ENCODE results near the gene PIGO.

PIGO gene

DNA sequence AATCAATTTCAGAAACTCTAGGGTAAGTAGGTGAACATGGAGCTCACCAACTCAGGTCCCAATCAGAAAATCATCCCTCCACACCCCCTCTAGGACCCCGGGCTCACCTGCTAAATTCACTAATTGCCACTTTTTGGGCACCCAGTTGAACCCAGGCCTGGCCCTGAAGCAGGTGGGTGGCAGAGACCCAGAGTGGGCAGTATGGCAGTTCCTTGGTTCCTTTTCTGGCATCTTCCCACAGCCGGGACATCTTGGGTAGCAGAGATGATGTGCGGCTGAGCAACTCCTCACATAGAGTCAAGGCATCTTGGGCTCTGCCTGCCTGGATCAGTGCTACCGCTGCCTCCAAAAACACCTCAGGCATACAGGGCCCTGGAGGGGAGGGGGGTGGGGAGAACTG, 21.0 kb downstream of the PIGO start:
- no peak for DNase-seq (ENCODE audit: low read depth in 1 of 2, low spot score in 1 of 2)
- no peak overlapping the region for H3K4me3 ChIP-seq (replicated peaks; ENCODE audit: insufficient read depth, low read length)
- no peaks in the 10 kb centered on the region for H3K27me3 ChIP-seq (ENCODE audit: insufficient read depth, poor library complexity, severe bottlenecking)
- no peak overlapping the region for H3K27ac ChIP-seq (replicated peaks)
- no peak for TF ChIP-seq GABPA (IDR thresholded peaks at IDR 0.05; ENCODE audit: low read depth)
- TF ChIP-seq POLR2AphosphoS5 (IDR thresholded peaks at IDR 0.05; ENCODE audit: low read depth): no peak
- TF ChIP-seq, protein P1, sequence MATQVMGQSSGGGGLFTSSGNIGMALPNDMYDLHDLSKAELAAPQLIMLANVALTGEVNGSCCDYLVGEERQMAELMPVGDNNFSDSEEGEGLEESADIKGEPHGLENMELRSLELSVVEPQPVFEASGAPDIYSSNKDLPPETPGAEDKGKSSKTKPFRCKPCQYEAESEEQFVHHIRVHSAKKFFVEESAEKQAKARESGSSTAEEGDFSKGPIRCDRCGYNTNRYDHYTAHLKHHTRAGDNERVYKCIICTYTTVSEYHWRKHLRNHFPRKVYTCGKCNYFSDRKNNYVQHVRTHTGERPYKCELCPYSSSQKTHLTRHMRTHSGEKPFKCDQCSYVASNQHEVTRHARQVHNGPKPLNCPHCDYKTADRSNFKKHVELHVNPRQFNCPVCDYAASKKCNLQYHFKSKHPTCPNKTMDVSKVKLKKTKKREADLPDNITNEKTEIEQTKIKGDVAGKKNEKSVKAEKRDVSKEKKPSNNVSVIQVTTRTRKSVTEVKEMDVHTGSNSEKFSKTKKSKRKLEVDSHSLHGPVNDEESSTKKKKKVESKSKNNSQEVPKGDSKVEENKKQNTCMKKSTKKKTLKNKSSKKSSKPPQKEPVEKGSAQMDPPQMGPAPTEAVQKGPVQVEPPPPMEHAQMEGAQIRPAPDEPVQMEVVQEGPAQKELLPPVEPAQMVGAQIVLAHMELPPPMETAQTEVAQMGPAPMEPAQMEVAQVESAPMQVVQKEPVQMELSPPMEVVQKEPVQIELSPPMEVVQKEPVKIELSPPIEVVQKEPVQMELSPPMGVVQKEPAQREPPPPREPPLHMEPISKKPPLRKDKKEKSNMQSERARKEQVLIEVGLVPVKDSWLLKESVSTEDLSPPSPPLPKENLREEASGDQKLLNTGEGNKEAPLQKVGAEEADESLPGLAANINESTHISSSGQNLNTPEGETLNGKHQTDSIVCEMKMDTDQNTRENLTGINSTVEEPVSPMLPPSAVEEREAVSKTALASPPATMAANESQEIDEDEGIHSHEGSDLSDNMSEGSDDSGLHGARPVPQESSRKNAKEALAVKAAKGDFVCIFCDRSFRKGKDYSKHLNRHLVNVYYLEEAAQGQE (IDR thresholded peaks at IDR 0.05; ENCODE audit: insufficient replicate concordance, low read depth): no peak
- TF ChIP-seq, protein P2, sequence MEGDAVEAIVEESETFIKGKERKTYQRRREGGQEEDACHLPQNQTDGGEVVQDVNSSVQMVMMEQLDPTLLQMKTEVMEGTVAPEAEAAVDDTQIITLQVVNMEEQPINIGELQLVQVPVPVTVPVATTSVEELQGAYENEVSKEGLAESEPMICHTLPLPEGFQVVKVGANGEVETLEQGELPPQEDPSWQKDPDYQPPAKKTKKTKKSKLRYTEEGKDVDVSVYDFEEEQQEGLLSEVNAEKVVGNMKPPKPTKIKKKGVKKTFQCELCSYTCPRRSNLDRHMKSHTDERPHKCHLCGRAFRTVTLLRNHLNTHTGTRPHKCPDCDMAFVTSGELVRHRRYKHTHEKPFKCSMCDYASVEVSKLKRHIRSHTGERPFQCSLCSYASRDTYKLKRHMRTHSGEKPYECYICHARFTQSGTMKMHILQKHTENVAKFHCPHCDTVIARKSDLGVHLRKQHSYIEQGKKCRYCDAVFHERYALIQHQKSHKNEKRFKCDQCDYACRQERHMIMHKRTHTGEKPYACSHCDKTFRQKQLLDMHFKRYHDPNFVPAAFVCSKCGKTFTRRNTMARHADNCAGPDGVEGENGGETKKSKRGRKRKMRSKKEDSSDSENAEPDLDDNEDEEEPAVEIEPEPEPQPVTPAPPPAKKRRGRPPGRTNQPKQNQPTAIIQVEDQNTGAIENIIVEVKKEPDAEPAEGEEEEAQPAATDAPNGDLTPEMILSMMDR (IDR thresholded peaks at IDR 0.05; ENCODE audit: insufficient read depth, low read length): no peak
- TF ChIP-seq SPI1 (IDR thresholded peaks at IDR 0.05; ENCODE audit: borderline replicate concordance, low read depth): no peak

DNA sequence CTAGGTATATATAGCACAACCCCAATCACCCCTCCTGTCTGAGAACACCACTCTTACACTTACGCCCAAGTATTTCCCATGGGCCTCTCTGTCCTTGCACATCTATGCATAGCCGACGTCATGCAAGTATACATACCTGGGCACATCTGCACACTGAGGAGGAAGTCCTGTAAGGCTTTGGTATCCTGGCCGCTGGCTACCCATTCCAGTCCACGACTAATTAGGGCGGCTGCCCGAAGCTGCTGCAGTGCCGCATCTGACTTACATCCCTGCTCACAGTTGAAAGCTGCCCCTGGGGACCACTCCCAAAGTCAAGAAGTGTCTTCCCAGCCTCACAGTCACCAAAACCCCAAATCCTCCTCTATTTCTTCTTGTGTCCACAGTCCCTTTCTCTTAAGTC, 21.6 kb downstream of the PIGO start:
- TF ChIP-seq, protein P1 (IDR thresholded peaks at IDR 0.05; ENCODE audit: insufficient replicate concordance, low read depth): no peak
- TF ChIP-seq POLR2AphosphoS5 (IDR thresholded peaks at IDR 0.05; ENCODE audit: low read depth): no peak
- no peak overlapping the region for H3K27ac ChIP-seq (replicated peaks)
- DNase-seq (ENCODE audit: low read depth in 1 of 2, low spot score in 1 of 2): no peak

DNA sequence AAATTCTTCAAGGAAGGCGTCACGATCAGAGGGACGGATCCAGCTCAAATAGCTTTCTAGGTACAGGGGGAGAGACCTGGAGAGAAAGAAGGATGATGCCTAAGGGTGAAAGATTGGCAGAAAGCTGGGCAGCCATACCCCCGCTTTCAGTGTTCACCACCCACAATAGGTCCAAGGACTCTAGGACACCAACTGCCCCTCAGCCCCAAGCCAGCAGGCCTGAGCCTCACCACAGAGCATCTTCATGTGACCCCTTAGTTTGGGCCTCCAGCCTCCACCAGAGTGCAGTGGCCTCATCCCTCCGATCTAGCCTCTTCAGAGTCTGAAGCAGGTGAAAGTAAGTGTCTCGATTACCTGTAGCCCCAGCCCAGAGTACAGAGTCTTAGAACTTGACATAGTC, 22.2 kb downstream of the PIGO start:
- DNase-seq (ENCODE audit: low read depth in 1 of 2, low spot score in 1 of 2): no peak
- no peaks in the 10 kb centered on the region for H3K27me3 ChIP-seq (ENCODE audit: insufficient read depth, poor library complexity, severe bottlenecking)
- H3K27ac ChIP-seq (replicated peaks): no peak overlapping the region
- H3K4me3 ChIP-seq (replicated peaks; ENCODE audit: insufficient read depth, low read length): no peak overlapping the region
- TF ChIP-seq GABPA (IDR thresholded peaks at IDR 0.05; ENCODE audit: low read depth): no peak
- no peak for TF ChIP-seq POLR2AphosphoS5 (IDR thresholded peaks at IDR 0.05; ENCODE audit: low read depth)
- TF ChIP-seq, protein P1 (IDR thresholded peaks at IDR 0.05; ENCODE audit: insufficient replicate concordance, low read depth): no peak
- TF ChIP-seq SPI1 (IDR thresholded peaks at IDR 0.05; ENCODE audit: borderline replicate concordance, low read depth): no peak
- TF ChIP-seq, protein P2 (IDR thresholded peaks at IDR 0.05; ENCODE audit: insufficient read depth, low read length): no peak

More for the DNA sequence above, 21.6 kb downstream of the PIGO start:
- H3K27me3 ChIP-seq (ENCODE audit: insufficient read depth, poor library complexity, severe bottlenecking): no peaks in the 10 kb centered on the region
- H3K4me3 ChIP-seq (replicated peaks; ENCODE audit: insufficient read depth, low read length): no peak overlapping the region

DNA sequence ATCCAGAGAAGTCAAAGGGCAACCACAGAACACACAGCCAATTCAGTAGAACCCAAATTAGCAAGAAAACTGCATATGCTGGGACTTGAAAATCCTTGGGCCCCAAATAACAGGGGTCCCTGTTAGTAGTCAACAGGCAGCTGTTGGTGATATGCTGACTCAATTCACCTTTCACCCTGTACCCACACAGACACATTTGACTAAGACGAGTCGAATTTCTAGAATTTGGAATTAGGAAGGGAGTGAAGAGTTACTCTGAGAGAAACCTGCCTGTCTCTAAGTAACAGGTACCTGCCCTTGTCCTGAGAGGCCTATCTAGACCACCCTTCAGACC, 23.1 kb downstream of the PIGO start:
- no peak for DNase-seq (ENCODE audit: low read depth in 1 of 2, low spot score in 1 of 2)
- TF ChIP-seq GABPA (IDR thresholded peaks at IDR 0.05; ENCODE audit: low read depth): no peak
- no peak for TF ChIP-seq SPI1 (IDR thresholded peaks at IDR 0.05; ENCODE audit: borderline replicate concordance, low read depth)
- TF ChIP-seq POLR2AphosphoS5 (IDR thresholded peaks at IDR 0.05; ENCODE audit: low read depth): no peak
- Histone ChIP-seq H3K4me3 (replicated peaks; ENCODE audit: insufficient read depth, low read length) (no peak overlapping the region), H3K27me3 (ENCODE audit: insufficient read depth, poor library complexity, severe bottlenecking) (no peaks in the 10 kb centered on the region), H3K27ac (replicated peaks) (peak overlapping the region; percentile 95)

Measured in HL-60 (cell line).